HTR-8/SVneo (cell line): ENCODE results near the gene ZMYND11.

Source experiments
- DNase-seq: peaks from one replicate; pipeline ENCODE4 v3.0.0; 2011; ENCODE audit warnings: low spot score, mixed read lengths; ENCODE audit not compliant: insufficient read length
- FAIRE-seq: peaks from 2 replicates; lab custom pipeline; 2011; peaks lifted over from hg19 to GRCh38; lab: Jason Lieb, UNC

Gene ZMYND11

GRCh38 chr10:190216-190615 lies 55.0 kb downstream of the ZMYND11 start:
- DNase-seq (no peak), FAIRE-seq (no peak)

- DNase-seq (peak; percentile 18), FAIRE-seq (peak; percentile 57)
Measured at GRCh38 chr10:191703-192518, 56.7 kb downstream of the ZMYND11 start.

GRCh38 chr10:194281-194680 lies 59.0 kb downstream of the ZMYND11 start:
- DNase-seq (no peak), FAIRE-seq (no peak)

- FAIRE-seq (no peak), DNase-seq (no peak)
Measured at GRCh38 chr10:200405-200804, 65.2 kb downstream of the ZMYND11 start.

GRCh38 chr10:201328-201771 lies 66.1 kb downstream of the ZMYND11 start:
- DNase-seq (no peak), FAIRE-seq (no peak)

- DNase-seq (no peak), FAIRE-seq (no peak)
Measured at GRCh38 chr10:208616-209015, 73.4 kb downstream of the ZMYND11 start.

- DNase-seq: no peak
- no peak for FAIRE-seq
Measured at GRCh38 chr10:209357-209756, 74.1 kb downstream of the ZMYND11 start.

- no peak for FAIRE-seq
- no peak for DNase-seq
Measured at GRCh38 chr10:210297-210696, 75.0 kb downstream of the ZMYND11 start.

GRCh38 chr10:215444-215843 lies 80.2 kb downstream of the ZMYND11 start:
- FAIRE-seq (no peak), DNase-seq (no peak)

GRCh38 chr10:218798-219197 lies 83.5 kb downstream of the ZMYND11 start:
- no peak for FAIRE-seq
- no peak for DNase-seq

- FAIRE-seq: no peak
Measured at GRCh38 chr10:219731-220472, 84.6 kb downstream of the ZMYND11 start.

GRCh38 chr10:224571-224970 lies 89.3 kb downstream of the ZMYND11 start:
- no peak for DNase-seq
- FAIRE-seq: no peak

More at GRCh38 chr10:219731-220472, 84.6 kb downstream of the ZMYND11 start:
- DNase-seq: no peak

- FAIRE-seq: no peak
- no peak for DNase-seq
Measured at GRCh38 chr10:226018-226417, 90.8 kb downstream of the ZMYND11 start.

GRCh38 chr10:227014-227413 lies 91.8 kb downstream of the ZMYND11 start:
- DNase-seq: no peak
- no peak for FAIRE-seq

- DNase-seq (no peak), FAIRE-seq (no peak)
Measured at GRCh38 chr10:228366-228765, 93.1 kb downstream of the ZMYND11 start.

- FAIRE-seq (peak; percentile 57), DNase-seq (peak; percentile 9)
Measured at GRCh38 chr10:230758-231157, 95.5 kb downstream of the ZMYND11 start.

- no peak for DNase-seq
- FAIRE-seq: no peak
Measured at GRCh38 chr10:232061-232460, 96.8 kb downstream of the ZMYND11 start.

- DNase-seq (no peak), FAIRE-seq (no peak)
Measured at GRCh38 chr10:232878-233277, 97.6 kb downstream of the ZMYND11 start.

- FAIRE-seq (no peak), DNase-seq (no peak)
Measured at GRCh38 chr10:234708-235406, 99.6 kb downstream of the ZMYND11 start.

- no peak for FAIRE-seq
- DNase-seq: no peak
Measured at GRCh38 chr10:235915-236314, 100.7 kb downstream of the ZMYND11 start.

- FAIRE-seq: no peak
- peak; percentile 35 for DNase-seq
Measured at GRCh38 chr10:239109-239508, 103.9 kb downstream of the ZMYND11 start.
